ENCODE results near the gene SLC1A6.
"Not testable (repeated sequence)": the region's sequence is repeated elsewhere in the genome, so short reads cannot be mapped to it uniquely, and the experiment has no call there.

SLC1A6 gene

GRCh38 chr19:14979476-14980255, at the start of gene SLC1A6:
Gene SLC1A6, minus strand, starts transcription at chr19:14979864. Its CDS starts 6,954 bp downstream, at chr19:14972910.
- DNase-seq = no peak

- DNase-seq = no peak
Observed at GRCh38 chr19:15028490-15028889, 48.8 kb upstream of the SLC1A6 start.

- no peak for DNase-seq
Observed at GRCh38 chr19:15025217-15025616, 45.6 kb upstream of the SLC1A6 start.

GRCh38 chr19:15022752-15023151, 43.1 kb upstream of the SLC1A6 start:
- DNase-seq = no peak

- no peak for DNase-seq
Observed at GRCh38 chr19:15021286-15022007, 41.8 kb upstream of the SLC1A6 start.

- not testable (repeated sequence) for DNase-seq
Observed at GRCh38 chr19:15018836-15019235, 39.2 kb upstream of the SLC1A6 start.

- DNase-seq = no peak
Observed at GRCh38 chr19:15015946-15016542, 36.4 kb upstream of the SLC1A6 start.

- DNase-seq = no peak
Observed at GRCh38 chr19:15014579-15014978, 34.9 kb upstream of the SLC1A6 start.

- no peak for DNase-seq
Observed at GRCh38 chr19:15010501-15011300, 31.0 kb upstream of the SLC1A6 start.

GRCh38 chr19:15008308-15008707, 28.6 kb upstream of the SLC1A6 start:
- no peak for DNase-seq

- DNase-seq = no peak
Observed at GRCh38 chr19:14997981-14998380, 18.3 kb upstream of the SLC1A6 start.

GRCh38 chr19:14992780-14993179, 13.1 kb upstream of the SLC1A6 start:
- no peak for DNase-seq

GRCh38 chr19:14985133-14985532, 5.5 kb upstream of the SLC1A6 start:
- DNase-seq = no peak

- no peak for DNase-seq
Observed at GRCh38 chr19:14978161-14978776, 1.4 kb downstream of the SLC1A6 start.

GRCh38 chr19:14977128-14977527, 2.5 kb downstream of the SLC1A6 start:
- no peak for DNase-seq

- no peak for DNase-seq
Observed at GRCh38 chr19:14974488-14974887, 5.2 kb downstream of the SLC1A6 start.

GRCh38 chr19:14972676-14973075, 7.0 kb downstream of the SLC1A6 start:
- no peak for DNase-seq

- DNase-seq = no peak
Observed at GRCh38 chr19:14971474-14971873, 8.2 kb downstream of the SLC1A6 start.

- no peak for DNase-seq
Observed at GRCh38 chr19:14968247-14968646, 11.4 kb downstream of the SLC1A6 start.

- DNase-seq = no peak
Observed at GRCh38 chr19:14961956-14962685, 17.5 kb downstream of the SLC1A6 start.

- DNase-seq = no peak
Observed at GRCh38 chr19:14959263-14959662, 20.4 kb downstream of the SLC1A6 start.

- DNase-seq = no peak
Observed at GRCh38 chr19:14957464-14957863, 22.2 kb downstream of the SLC1A6 start.

All from NCI-H2171 (cell line).